ENCODE data around the gene MRPL57.
"Not testable (repeated sequence)": the region's sequence is repeated elsewhere in the genome, so short reads cannot be mapped to it uniquely, and the experiment has no call there.

The MRPL57 gene

DNA sequence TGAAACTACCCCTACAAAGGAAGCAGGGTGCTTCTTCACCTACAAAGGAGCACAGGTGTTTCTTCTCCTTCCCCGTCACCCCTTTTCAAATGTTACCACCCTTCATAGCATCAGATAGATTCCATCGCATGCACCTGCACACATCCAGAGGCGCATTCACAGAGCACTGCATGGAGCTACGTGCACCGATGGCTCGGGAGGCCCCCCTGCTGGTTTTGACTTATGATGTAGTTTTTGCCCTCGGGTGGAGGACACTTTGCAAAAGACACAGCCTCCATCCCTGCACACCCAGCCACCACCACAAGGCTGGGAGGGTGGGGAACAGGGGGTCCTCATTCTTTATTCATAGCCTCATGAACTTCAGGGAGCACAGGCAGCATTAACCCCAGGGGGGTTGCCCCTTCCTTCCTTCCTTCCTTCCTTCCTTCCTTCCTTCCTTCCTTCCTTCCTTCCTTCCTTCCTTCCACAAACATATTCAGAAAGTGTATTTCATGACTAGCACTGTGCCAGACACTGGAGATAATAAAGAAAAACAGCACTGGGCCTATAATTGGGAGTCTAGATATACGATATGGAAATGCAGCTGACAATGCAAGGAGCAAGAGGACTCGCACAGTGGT is 21.3 kb downstream of the MRPL57 start:
- DNase-seq: not testable (repeated sequence)

DNA sequence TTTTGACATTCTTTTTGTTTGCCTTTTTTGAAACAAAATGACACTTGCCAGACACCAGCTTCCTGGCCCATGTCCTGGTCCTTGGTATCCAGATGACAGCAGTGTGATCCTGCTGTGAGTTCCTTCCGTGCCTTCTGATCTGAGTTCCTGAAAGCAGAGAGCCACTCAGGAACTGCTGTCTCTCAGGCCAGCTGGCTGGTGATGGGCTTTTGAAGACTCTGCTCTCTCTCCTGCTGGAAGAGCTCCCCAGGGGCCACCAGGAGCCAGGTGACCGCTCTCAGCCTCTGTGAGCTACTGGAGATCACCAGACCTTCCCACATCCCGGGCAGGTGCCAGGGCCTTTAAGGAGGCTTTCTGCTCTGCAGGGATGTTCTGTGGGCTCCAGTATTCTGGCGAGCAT is 21.9 kb downstream of the MRPL57 start:
- DNase-seq: not testable (repeated sequence)

DNA sequence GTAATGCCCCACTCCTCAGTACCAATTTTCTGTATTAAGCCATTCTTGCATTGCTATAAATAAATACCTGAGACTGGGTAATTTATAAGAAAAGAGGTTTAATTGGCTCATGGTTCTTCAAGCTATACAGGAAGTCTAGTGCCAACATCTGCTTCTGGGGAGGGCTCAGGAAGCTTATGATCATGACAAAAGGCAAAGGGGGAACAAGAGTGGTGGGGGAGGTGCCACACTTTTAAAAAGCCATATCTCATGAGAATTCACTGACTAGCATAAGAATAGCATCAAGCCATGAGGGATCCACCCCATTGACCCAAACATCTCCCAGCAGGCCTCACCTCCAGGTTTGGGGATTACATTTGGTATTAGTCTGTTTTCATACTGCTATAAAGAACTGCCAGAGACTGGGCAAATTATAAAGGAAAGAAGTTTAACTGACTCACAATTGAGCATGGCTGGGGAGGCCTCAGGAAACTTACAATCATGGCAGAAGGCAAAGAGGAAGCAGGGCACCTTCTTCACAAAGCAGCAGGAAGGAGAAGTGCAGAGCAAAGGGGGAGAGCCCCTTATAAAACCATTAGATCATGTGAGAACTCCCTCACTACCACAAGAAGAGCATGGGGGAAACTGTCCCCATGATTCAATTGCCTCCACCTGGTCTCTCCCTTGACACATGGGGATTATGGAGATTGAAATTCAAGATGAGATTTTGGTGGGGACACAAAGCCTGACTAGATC is 25.2 kb downstream of the MRPL57 start:
- not testable (repeated sequence) for DNase-seq

DNA sequence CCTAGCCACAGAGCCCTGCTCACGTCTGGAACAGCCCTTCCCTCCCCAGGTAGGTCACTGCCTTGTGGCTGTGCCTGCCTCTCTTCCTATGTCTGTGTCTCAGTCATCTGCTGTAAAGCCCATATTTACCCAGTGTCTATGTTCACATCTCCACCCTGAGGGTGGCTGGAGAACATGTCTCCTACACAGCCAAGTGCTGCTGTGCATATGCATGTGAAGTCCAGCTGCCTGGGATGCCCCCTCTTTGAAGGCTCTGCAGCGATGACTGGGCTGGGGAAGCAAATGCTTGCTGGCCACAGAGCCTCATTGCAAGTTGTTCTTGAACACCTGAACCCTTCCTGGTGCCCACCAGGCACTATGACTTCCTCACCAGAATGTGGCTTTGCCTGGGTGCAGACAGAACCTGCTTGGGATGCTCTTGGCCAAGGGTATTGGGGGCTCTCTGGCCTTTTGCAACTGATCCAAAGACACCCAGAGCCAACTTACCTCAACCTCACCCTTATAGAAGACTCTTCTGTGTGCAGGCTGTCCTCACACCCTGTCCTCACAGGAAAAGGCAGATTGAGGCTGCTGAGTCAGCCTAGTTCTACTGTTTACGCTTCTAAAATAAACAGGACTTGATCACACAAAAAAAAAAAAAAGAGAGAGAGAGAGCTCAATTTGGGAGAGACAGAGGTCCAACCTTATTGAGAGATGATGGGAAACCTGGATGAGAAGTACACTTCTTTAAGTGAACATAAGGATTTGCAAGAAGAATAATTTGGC is 26.5 kb downstream of the MRPL57 start:
- no peak for DNase-seq

DNA sequence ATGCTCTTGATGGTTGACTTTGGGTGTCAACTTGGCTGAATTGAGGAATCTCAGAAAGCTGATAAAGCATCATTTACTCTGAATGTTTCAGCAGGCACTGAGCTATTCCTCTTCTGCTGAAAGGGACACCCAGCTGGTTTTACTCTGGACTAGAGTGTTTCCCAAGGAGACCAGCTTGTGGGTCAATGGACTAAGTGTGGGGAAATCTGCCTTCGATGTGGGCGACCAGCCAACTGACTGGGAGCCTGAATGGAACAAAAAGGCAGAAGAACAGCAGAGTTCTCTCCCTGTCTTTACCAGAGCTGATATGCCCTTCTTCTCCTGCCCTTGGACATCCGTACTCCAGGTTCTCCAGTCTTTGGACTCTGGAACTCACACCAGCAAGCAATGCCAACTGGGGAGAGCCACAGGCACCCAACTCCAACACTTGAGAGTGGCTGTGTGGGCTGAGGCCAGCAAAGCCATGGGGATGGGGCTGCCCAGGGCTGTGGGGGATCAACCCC is 32.2 kb downstream of the MRPL57 start:
- DNase-seq: no peak

DNA sequence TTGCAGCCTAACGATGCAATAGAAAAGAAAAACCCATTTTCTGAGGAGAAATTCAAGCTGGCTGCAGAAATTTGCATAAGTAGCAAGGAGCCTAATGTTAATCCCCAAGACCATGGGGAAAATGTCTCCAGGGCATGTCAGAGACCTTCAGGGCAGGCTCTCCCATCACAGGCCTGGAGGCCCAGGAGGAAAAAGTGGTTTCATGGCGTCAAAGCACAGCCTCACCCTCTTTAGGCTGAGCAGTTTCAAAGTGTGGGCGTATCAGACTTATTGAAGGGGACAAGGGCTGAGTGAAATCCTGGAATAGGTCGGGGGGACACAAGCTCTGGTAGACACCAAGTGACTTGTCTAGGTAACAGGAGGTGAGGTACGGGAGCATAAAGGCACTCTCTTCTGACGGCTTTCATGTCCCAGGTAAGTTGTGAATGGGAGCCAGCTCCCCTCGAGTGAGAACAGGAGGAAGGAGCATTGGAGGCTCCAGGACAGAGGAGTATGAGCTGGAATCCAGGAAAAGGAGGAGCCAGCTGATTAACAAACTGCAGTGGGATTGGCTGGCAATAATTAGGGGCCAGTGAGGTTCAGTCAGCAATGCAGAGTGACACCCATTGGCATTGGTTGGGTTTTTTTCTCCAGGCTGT is 35.8 kb downstream of the MRPL57 start:
- no peak for DNase-seq

DNA sequence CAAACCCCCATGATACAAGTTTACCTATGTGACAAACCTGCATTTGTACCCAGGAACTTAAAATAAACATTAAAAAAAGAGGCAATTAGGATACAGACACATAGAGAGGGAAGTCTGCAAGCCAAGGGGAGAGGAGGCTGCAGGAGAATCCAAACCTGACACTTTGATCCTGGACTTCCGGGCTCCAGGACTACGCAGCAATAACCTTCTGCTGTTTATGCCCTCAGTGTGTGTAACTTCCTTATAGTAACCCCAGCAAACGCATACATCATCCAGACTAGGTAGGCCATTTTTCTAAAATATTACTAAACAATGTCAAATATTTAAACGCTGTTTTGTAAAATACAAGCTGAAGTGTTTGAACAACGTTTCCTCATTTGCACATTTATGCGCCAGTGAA is 39.0 kb downstream of the MRPL57 start:
- DNase-seq: not testable (repeated sequence)

DNA sequence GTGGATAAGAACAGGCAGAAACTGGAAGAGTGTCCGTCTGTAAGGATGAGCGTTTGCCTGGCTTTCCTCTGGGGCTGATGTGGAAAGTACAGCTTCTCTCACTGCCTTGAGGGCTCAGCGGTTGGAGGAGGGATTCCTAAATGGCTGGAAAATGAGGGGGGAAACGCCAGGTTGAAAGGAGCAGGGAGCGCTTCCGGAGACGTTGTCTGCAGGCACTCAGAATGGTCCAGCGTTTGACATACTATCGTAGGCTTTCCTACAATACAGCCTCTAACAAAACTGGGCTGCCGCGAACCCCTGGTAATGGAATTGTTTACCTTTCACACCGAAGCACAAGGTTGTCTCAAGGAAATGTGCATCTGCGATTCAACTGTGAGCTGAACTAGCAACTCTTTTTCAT is 39.9 kb downstream of the MRPL57 start:
- DNase-seq: no peak

DNA sequence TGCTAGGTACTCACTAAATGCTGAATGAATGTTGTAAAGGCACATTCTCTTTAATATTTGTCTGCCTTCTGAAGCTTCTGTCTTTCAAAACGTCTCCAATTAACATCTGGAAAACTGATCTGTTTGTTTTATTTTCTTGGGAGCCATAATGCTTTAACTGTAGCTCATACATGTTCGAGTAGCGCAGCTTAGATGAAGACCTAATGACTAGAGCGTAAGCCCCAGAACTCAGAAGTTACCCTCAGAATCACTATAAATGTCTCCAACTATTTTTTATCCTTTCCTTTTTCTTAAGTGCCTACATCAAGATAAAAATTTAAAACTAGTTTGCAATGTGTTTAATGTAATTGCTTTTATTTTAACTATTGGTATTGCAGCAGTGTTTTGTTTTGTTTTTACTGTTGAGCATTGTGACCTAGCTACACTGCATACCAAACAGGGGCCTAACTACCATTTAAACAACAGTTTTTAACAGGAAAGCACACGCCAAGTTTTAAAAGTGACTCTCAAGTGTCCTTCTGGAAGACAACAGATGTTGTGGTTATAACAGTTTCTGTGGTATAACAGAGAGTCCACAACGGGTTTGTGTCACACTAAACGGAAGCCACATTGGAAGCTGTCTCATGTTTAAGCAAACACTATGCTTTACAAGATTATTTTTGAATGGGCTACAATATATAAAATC is 42.0 kb downstream of the MRPL57 start:
- peak; percentile 95 for DNase-seq

DNA sequence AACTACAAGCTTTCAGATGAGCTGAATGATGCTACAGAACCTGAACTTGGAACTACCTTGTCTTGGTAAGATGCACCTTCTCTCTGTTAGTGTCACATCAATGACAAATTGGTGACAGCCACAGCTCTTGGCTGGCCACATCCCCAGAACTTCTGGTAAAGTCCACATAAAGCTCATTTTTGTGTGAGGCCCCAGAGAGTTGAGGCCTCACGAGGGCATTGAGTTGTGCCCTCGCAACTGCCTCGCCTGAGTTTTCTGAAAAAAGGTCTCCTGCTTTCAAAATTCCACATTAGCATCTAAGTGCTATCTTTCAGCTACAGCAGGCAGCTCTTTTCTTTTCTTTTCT is 42.6 kb downstream of the MRPL57 start:
- no peak for DNase-seq

DNA sequence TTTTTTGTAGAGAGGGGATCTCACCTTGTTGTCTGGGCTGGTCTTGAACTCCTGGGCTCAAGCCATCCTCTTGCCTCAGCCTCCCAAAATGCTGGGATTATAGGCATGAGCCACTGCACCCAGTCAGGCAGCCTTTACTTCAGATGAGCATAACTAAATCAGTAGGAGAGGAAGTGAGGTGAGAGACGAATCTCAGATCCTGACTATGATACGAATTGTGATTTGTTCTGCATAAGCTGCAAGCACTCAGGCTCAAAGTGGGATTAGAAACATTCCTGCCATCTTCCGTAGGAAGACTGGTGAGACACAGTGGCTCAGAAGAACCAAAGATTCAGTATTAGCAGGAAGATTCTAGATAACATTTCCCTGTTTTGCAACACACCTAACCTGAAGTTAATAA is 43.3 kb downstream of the MRPL57 start:
- not testable (repeated sequence) for DNase-seq

DNA sequence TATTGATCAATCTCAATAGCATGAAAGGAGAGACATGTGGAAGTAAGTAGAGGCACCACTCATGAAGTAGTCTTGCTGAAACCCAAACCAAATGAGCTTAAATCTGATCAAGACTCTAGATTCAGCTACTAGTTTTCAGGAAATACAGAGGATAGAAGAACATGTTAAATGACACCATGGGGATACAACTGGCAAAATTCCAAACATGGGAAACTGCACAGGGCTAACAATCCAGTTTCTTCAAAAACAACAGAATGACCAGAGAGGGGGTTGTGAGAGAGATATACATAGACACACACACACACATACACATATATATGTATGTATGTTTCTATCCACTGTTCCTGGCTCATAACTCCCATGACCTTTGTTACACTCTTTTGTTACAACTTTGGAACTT is 44.8 kb downstream of the MRPL57 start:
- no peak for DNase-seq

DNA sequence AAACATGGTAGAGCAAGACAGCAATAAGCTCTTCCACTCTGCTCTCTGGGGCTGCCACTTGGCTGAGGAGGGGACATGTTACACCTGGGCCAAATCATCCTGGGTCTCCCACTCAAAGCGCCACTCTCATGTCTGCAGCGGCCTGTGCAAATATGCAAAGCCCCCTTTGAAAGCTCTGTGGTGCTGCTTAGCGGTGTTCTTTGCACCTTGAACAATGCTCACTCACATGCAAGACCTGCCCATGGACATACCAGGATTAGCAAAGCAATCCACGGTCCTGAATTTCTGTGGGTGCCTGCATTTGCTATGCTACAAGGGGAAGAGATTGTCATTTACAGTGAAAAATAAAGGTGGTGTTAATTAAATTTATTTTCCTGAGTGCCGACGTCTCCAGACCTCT is 48.6 kb downstream of the MRPL57 start:
- DNase-seq: no peak

DNA sequence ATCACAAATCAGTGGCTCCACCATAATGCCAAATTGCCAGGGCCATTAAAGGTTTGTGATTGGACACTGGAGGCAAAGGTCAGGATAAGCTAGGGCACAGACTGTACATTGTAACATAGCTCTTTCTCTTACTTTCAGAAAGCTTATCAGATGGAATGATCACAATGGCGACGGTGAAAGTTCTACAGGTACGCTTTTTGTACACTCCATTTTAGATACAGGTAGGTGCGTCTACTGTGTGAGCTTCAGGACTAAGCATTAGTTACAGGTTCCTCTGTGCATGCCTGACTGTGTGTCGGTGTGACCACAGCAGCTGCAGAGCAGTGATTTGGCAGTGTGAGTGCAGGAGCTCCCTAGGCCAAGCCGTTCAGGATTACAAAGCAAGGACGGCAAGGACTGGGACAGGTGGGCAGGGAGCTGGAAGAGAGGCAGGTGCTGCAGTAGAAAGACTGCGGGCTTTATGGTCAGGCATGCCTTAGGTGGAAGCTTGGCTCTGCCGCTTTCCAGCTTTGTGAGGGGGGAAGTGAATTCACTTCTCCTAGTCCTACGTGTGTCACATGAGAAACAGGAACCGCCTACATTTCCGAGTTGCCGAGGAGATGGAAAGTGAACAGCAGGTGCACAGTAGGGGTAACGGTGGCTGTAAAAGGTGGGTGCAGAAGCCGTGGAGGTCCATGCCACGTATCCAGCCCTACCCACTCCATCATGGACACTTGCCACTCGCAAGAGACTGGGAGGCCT is 49.6 kb downstream of the MRPL57 start:
- no peak for DNase-seq

DNA sequence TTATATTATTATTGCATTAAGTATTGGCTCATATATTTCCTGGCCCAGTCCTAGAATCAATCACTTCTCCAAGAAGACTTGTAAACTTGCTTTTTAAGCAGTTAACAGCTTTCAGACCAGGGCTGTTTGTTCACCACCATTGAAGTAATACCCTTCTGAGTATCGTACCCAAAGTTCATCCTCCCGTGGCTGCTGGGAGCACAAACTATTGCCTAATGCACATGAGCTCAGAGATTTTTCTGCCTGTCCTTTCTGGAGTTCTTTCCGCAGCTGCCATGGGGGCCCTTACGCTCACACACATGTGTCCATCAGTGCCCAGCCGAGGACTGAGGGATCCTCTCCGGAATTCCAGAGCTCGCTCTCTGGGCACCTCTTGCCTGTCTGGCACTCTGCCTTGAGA is 51.5 kb downstream of the MRPL57 start:
- DNase-seq: no peak
